Common myeloid progenitor, CD34-positive (primary cell): ENCODE results near the gene LRP10. TPM values are rescaled to one million over a fixed set of nuclear protein-coding genes. Genes with fewer than 3 reads are reported as not detected.
"Not testable (repeated sequence)": the region's sequence is repeated elsewhere in the genome, so short reads cannot be mapped to it uniquely, and the experiment has no call there.

Experiments used
- CTCF ChIA-PET: fragments of 350-600 bp; sonication (Branson Sonifier 250); formaldehyde crosslinking; loops from one replicate; lab custom pipeline; 2021; ENCODE audit warnings: antibody characterized with exemption; lab: Charles Lee
- POLR2A ChIA-PET: fragments of 350-600 bp; sonication (Branson Sonifier 250); formaldehyde crosslinking; loops from one replicate; lab custom pipeline; 2021; ENCODE audit warnings: antibody characterized with exemption; lab: Charles Lee
- DNase-seq, 3 donors: peaks; one replicate each; pipeline versions ENCODE4 v3.0.0 to v3.0.0-alpha.2; 2013
- H3K27ac ChIP-seq, 2 experiments: 1 replicate in 1 of 2; 2 replicates in 1 of 2; pipeline ENCODE4 v1.7.0; 2013; ENCODE audit warnings: inconsistent platforms in 2 of 2, low read length in 2 of 2, mild to moderate bottlenecking in 2 of 2, low read depth in 1 of 2, moderate library complexity in 1 of 2; ENCODE audit not compliant: severe bottlenecking in 2 of 2, insufficient read depth in 1 of 2, poor library complexity in 1 of 2
- H3K27me3 ChIP-seq, 5 experiments: replicated peaks in 2 of 5; 1 replicate in 3 of 5; 2 replicates in 2 of 5; pipeline versions ENCODE4 v1.6.1 to v1.7.0; 2013; ENCODE audit warnings: low read length in 4 of 5, mild to moderate bottlenecking in 2 of 5, moderate library complexity in 2 of 5, inconsistent platforms in 1 of 5; ENCODE audit not compliant: insufficient read depth in 5 of 5, control insufficient read depth in 4 of 5
- H3K36me3 ChIP-seq, 4 experiments: 1 replicate in 2 of 4; 2 replicates in 2 of 4; pipeline versions ENCODE4 v1.6.1 to v1.7.0; 2013; ENCODE audit warnings: low read length in 3 of 4, control low read depth in 1 of 4, mild to moderate bottlenecking in 1 of 4; ENCODE audit not compliant: control insufficient read depth in 4 of 4, insufficient read depth in 4 of 4
- H3K4me1 ChIP-seq, 4 experiments: 1 replicate in 3 of 4; 2 replicates in 1 of 4; pipeline versions ENCODE4 v1.6.1 to v1.7.1; 2013; ENCODE audit warnings: low read length in 3 of 4, mild to moderate bottlenecking in 3 of 4, control low read depth in 1 of 4, inconsistent platforms in 1 of 4, moderate library complexity in 1 of 4; ENCODE audit not compliant: control insufficient read depth in 4 of 4, insufficient read depth in 4 of 4; ENCODE audit errors: control extremely low read depth in 1 of 4
- H3K4me3 ChIP-seq, 7 experiments: 1 replicate in 4 of 7; 2 replicates in 3 of 7; pipeline versions ENCODE4 v1.5.1 to v1.7.0; 2013; ENCODE audit warnings: mild to moderate bottlenecking in 7 of 7, low read length in 6 of 7, moderate library complexity in 6 of 7, inconsistent platforms in 2 of 7, low read depth in 2 of 7, control low read depth in 1 of 7; ENCODE audit not compliant: insufficient read depth in 4 of 7, control insufficient read depth in 1 of 7; ENCODE audit errors: extremely low read depth in 1 of 7
- H3K9me3 ChIP-seq, 5 experiments: 1 replicate in 4 of 5; 2 replicates in 1 of 5; pipeline versions ENCODE4 v1.6.1 to v1.7.1; 2013; ENCODE audit warnings: low read length in 4 of 5, mild to moderate bottlenecking in 2 of 5, inconsistent platforms in 1 of 5, low read depth in 1 of 5, moderate library complexity in 1 of 5; ENCODE audit not compliant: control insufficient read depth in 4 of 5, insufficient read depth in 2 of 5; ENCODE audit errors: control extremely low read depth in 1 of 5
- WGBS: methylation state at CpG from one replicate; pipeline ENCODE4 v1.1.5; 2013; ENCODE audit not compliant: insufficient coverage; 5-methylcytosine and 5-hydroxymethylcytosine counted together
- polyA plus RNA-seq: library from polyadenylated mRNA; unstranded; fragments of 120-200 nt; gene quantifications from one replicate; pipeline ENCODE4 v1.2.1, GENCODE V29; 2013

LRP10 gene, protein sequence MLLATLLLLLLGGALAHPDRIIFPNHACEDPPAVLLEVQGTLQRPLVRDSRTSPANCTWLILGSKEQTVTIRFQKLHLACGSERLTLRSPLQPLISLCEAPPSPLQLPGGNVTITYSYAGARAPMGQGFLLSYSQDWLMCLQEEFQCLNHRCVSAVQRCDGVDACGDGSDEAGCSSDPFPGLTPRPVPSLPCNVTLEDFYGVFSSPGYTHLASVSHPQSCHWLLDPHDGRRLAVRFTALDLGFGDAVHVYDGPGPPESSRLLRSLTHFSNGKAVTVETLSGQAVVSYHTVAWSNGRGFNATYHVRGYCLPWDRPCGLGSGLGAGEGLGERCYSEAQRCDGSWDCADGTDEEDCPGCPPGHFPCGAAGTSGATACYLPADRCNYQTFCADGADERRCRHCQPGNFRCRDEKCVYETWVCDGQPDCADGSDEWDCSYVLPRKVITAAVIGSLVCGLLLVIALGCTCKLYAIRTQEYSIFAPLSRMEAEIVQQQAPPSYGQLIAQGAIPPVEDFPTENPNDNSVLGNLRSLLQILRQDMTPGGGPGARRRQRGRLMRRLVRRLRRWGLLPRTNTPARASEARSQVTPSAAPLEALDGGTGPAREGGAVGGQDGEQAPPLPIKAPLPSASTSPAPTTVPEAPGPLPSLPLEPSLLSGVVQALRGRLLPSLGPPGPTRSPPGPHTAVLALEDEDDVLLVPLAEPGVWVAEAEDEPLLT
- 29.3 TPM for polyA plus RNA-seq

DNA sequence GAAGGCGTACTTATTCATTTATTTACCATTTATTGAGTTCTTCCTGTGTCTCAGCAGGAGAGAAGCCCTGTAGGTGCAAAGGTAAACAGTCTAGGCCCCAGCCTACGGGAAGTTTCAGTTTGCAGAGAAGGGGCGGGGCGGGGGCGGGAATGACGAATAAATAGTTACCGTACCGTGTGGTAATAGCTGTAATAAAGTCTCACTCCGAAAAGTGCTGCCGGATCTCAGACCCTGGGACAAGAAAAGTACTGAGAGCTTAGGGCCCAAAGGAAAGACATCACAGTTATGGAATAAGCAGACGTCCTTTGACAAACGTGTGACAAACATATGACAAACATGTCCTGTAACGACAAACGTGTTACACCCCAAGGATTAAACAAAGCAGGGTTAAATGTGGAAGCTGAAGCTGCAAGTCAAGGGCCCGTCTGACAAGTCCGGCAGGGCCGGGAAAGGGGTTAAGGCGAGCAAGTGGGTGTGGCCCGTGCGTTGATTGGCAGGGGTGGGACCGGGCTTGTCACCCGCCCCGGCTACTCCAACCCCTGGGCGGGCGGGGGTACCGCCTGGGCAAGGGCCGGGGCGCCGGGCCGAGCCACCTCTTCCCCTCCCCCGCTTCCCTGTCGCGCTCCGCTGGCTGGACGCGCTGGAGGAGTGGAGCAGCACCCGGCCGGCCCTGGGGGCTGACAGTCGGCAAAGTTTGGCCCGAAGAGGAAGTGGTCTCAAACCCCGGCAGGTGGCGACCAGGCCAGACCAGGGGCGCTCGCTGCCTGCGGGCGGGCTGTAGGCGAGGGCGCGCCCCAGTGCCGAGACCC is at the start of gene LRP10:
LRP10 (plus strand) TSS at position 517 of the 809 bp plus-strand sequence. CDS start 564 bp downstream, outside the sequence.
- peak within 1 kb of the TSS; percentile 59 to 91 (median 78) for H3K4me3 ChIP-seq
- 0% methylated on average over 38 of the region's 50 CpGs for WGBS
- H3K27me3 ChIP-seq: peaks cover 0 to 6% (median 0%) of the 10 kb centered on the region in 5 experiments
- no peaks in the 10 kb centered on the region for H3K9me3 ChIP-seq
- H3K4me1 ChIP-seq: peaks cover 8 to 24% (median 22%) of the 10 kb centered on the region in 4 experiments
- H3K36me3 ChIP-seq: peaks cover 0 to 24% (median 15%) of the 10 kb centered on the region in 4 experiments
- peak within 1 kb of the TSS; percentile 29 to 82 for H3K27ac ChIP-seq
- peak; percentile 72 to 81 (median 72) for DNase-seq
- ChIA-PET CTCF (interaction anchor here (1.0 to 6.6 kb wide), 13 partner anchors 9 to 315 kb away, joined by 4 to 75 read pairs (median 16); partner anchors contain the start of gene REM2), POLR2A (interaction anchor here (0.5 to 1.2 kb wide), 2 partner anchors 10 to 44 kb away, joined by 3 to 4 read pairs; no protein-coding TSS in a partner anchor)

DNA sequence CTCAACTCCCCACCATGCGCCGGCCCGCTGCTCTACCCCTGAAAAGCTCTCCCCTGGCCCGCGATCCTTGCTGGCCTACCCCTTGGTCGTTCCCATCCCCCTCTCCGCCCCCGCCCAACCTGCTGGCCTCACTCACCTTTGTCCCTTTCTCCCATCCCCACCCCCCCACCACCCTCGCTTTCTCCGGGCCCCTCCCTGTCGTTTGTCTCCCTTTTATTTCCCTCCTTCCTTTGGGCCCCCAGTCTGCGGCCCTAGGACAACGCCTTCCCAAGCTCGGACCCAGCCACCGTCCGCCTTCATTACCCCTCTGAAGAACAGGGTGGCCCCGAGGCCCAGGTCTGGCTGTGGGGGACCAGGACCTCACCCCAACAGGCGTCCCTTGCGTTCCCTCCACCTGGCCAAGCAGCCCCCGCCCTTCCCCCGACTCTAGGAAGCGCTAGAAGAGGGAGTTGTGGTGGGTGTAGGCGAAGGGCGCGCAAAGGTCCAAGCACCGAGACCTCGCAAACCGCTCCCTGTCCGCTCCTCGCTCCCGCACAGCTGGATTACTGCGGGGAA is 49.4 kb upstream of the LRP10 start:
- POLR2A ChIA-PET: interaction anchor here (0.6 to 3.0 kb wide), 5 partner anchors 16 to 266 kb away, joined by 3 to 14 read pairs (median 3); no protein-coding TSS in a partner anchor
- no peak overlapping the region for H3K27ac ChIP-seq
- no peaks in the 10 kb centered on the region for H3K36me3 ChIP-seq
- H3K27me3 ChIP-seq: peaks cover 0 to 29% (median 2%) of the 10 kb centered on the region in 5 experiments
- H3K9me3 ChIP-seq: no peaks in the 10 kb centered on the region
- 100% methylated on average over 4 of the region's 32 CpGs for WGBS
- CTCF ChIA-PET: interaction anchor here (0.6 to 24.0 kb wide), 16 partner anchors 14 to 600 kb away, joined by 3 to 707 read pairs (median 6); partner anchors contain the start of genes MMP14 and RBM23
- no peak for DNase-seq
- H3K4me3 ChIP-seq: peak overlapping the region in 3 of 7 experiments; percentile 36 to 62 (median 53)
- H3K4me1 ChIP-seq: peaks cover 12 to 38% (median 36%) of the 10 kb centered on the region in 4 experiments

GRCh38 chr14:22822571-22823098 is 48.9 kb upstream of the LRP10 start:
- Histone ChIP-seq H3K27me3 (peaks cover 0 to 29% (median 2%) of the 10 kb centered on the region in 5 experiments), H3K4me3 (peak overlapping the region in 6 of 7 experiments; percentile 20 to 62 (median 42)), H3K4me1 (peaks cover 12 to 38% (median 36%) of the 10 kb centered on the region in 4 experiments), H3K27ac (no peak overlapping the region), H3K36me3 (no peaks in the 10 kb centered on the region), H3K9me3 (no peaks in the 10 kb centered on the region)
- 0% methylated on average over 22 of the region's 34 CpGs for WGBS
- peak; percentile 70 to 74 (median 73) for DNase-seq
- CTCF ChIA-PET: interaction anchor here (0.6 to 24.0 kb wide), 23 partner anchors 11 to 600 kb away, joined by 3 to 707 read pairs (median 5); partner anchors contain the start of genes MMP14 and RBM23
- POLR2A ChIA-PET: interaction anchor here (0.9 to 3.0 kb wide), 4 partner anchors 16 to 267 kb away, joined by 3 to 14 read pairs (median 4); no protein-coding TSS in a partner anchor

GRCh38 chr14:22824711-22825359 is 46.7 kb upstream of the LRP10 start:
- DNase-seq: peak; percentile 86 to 97 (median 96)
- Histone ChIP-seq H3K27ac (no peak overlapping the region), H3K4me1 (peaks cover 12 to 31% (median 26%) of the 10 kb centered on the region in 4 experiments), H3K4me3 (peak overlapping the region in 1 of 7 experiments; percentile 28), H3K27me3 (peaks cover 0 to 23% (median 2%) of the 10 kb centered on the region in 5 experiments), H3K9me3 (no peaks in the 10 kb centered on the region), H3K36me3 (no peaks in the 10 kb centered on the region)
- WGBS: 16% methylated on average over 7 of the region's 8 CpGs
- ChIA-PET POLR2A (interaction anchor here (0.7 to 3.0 kb wide), 4 partner anchors 13 to 269 kb away, joined by 3 to 14 read pairs (median 4); no protein-coding TSS in a partner anchor), CTCF (interaction anchor here (1.0 to 24.0 kb wide), 9 partner anchors 8 to 269 kb away, joined by 4 to 707 read pairs (median 10); partner anchors contain the start of genes MMP14 and SLC7A7)

DNA sequence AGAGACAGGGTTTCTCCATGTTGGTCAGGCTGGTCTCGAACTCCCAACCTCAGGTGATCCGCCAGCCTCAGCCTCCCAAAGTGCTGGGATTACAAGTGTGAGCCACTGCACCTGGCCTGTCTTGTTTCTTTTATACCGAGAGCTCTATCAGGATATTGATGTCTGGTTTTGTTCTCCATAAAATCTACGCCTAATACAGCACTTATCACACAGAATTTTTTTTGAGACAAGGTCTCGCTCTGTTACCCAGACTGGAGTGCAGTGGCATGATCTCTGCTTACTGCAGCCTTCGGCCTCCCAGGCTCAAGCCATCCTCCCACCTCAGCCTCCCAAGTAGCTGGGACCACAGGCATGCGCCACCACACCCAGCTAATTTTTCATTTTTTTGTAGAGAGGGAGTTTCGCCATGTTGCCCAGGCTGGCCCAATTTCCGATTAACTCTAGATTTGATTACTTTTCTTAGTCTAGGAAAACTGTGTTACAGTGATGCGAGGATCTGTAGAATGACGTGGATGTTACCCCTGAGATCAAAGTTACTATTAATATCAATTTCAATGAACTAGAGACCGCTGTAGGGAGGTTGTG is 42.4 kb upstream of the LRP10 start:
- peak overlapping the region in 5 of 7 experiments; percentile 91 to 99 (median 92) for H3K4me3 ChIP-seq
- ChIA-PET POLR2A (interaction anchor here (1.0 kb wide), 1 partner anchor 22 kb away, joined by 4 read pairs; no protein-coding TSS in a partner anchor), CTCF (interaction anchor here (0.8 to 24.0 kb wide), 2 partner anchors 10 to 23 kb away, joined by 3 to 707 read pairs; no protein-coding TSS in a partner anchor)
- peaks cover 12 to 23% (median 19%) of the 10 kb centered on the region in 4 experiments for H3K4me1 ChIP-seq
- not testable (repeated sequence) for DNase-seq, H3K27me3 ChIP-seq, H3K9me3 ChIP-seq
- 86% methylated on average over 9 of the region's 12 CpGs for WGBS
- H3K27ac ChIP-seq: peak overlapping the region in 1 of 2 experiments; percentile 89
- peaks cover 4 to 10% (median 8%) of the 10 kb centered on the region in 4 experiments for H3K36me3 ChIP-seq
